Pancreas (tissue), 10 donors: ENCODE data around the gene LYPD5. TPM values are rescaled to one million over a fixed set of nuclear protein-coding genes. Genes with fewer than 3 reads are reported as not detected.

Experiments
- ATAC-seq, 4 donors: fragments of 200-7000 bp; cut with Tn5 transposase; one replicate each; pipeline versions ENCODE4 v1.8.0 to v1.9.1; 2020; ENCODE audit warnings: mild to moderate bottlenecking in 4 of 4, moderate library complexity in 4 of 4
- DNase-seq, 6 donors: peaks; one replicate each; pipeline ENCODE4 v3.0.0-alpha.2; 2020
- FAIRE-seq: peaks from 2 replicates; lab custom pipeline; 2012; peaks lifted over from hg19 to GRCh38; lab: Jason Lieb, UNC
- H3K27ac ChIP-seq, 4 donors: fragments of 200-600 bp; sonication (generic); 1 replicate in 3 of 4; 2 replicates in 1 of 4; pipeline versions ENCODE4 v1.5.0 to v1.8.0; 2020
- H3K27me3 ChIP-seq, 4 donors: fragments of 200-600 bp; one replicate each; pipeline ENCODE4 v1.8.0; 2021
- H3K36me3 ChIP-seq, 3 donors: fragments of 200-600 bp; sonication (generic) in 1 of 3; one replicate each; pipeline versions ENCODE4 v1.5.0 to v1.8.0; 2020 to 2021
- H3K4me1 ChIP-seq, 3 donors: fragments of 200-600 bp; one replicate each; pipeline ENCODE4 v1.8.0; 2021
- H3K4me3 ChIP-seq, 4 donors: fragments of 200-600 bp; sonication (generic) in 2 of 4; one replicate each; pipeline versions ENCODE4 v1.5.0 to v1.8.0; 2020 to 2021
- H3K9me3 ChIP-seq, 4 donors: fragments of 200-600 bp; one replicate each; pipeline ENCODE4 v1.8.0; 2021
- WGBS, 2 donors: extraction: QIAGEN DNeasy Blood & Tissue Kit; methylation state at CpG; one replicate each; pipeline ENCODE4 v1.1.7; 2013; 5-methylcytosine and 5-hydroxymethylcytosine counted together
- intact Hi-C, 3 donors: fragments of 100-400 bp; cut with DNase I; formaldehyde crosslinking; loops; one replicate each; pipeline versions ENCODE4 v1.11.1 to v1.14.2; 2022
- polyA plus RNA-seq, 2 donors: library from polyadenylated mRNA; stranded (reverse); fragments of 200-250 nt; gene quantifications; one replicate each; pipeline ENCODE4 v1.2.3, GENCODE V29; 2013
- total RNA-seq, 6 donors: library from RNA; stranded (reverse); fragmentation: NEBNext Ultra II Directional in 4 of 6; extraction: Animal tissue kit (Norgen Biotek cat#: 25700) in 4 of 6; gene quantifications; one replicate each; pipeline versions ENCODE4 v1.2.1 to v1.2.4, GENCODE V29; 2021 to 2023
- TF ChIP-seq, protein P1 (sequence below), 4 donors: fragments of 200-600 bp; sonication (generic) in 3 of 4; IDR thresholded peaks; one replicate each; pipeline versions ENCODE4 v1.5.0 to v1.8.0; 2021; ENCODE audit warnings: antibody characterized with exemption in 4 of 4
- donor health status: healthy with polysubstance abuse.
- donor health status: DM: no; HTN: no; CAD: no; lungs with moderate emphysema.
- donor health status: DM: no; HTN: no; CAD: no.
- donor health status: control.
- donor health status: control.
- donor health status: Bipolar disorder and iron deficiency.
- donor health status: DM: yes; HTN: yes; CAD: no.
- donor health status: DM: no; HTN: no; CAD: no.
- donor health status: DM: no; HTN: no; CAD: no.
- donor health status: DM: yes; HTN: yes; CAD: no.

The LYPD5 gene
- total and polyA plus RNA-seq, 8 donors, result 0.09 to 1.2 (median 0.34) TPM

DNA sequence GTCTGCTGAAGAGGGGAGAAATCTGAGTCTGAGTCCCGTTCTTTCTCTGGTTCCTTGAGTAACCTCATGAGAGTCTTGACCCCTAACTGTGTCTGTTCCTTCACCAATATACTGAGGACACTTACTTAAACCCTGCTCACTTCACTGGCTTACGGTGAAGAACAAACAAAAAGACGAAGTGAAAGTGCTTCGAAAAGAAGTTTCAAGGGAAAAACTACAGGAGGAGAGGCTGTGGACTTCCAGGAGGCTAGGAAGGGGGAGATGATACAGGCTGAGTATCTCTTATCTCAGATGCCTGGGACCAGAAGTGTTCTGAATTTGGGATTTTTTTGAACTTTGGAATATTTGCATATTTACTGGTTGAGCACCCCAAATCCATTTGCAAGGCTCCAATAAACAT lies 53.6 kb downstream of the LYPD5 start:
- Histone ChIP-seq H3K9me3 (no peaks in the 10 kb centered on the region), H3K4me1 (peaks cover 0 to 15% (median 3%) of the 10 kb centered on the region in 3 donors), H3K36me3 (peaks cover 0 to 29% (median 20%) of the 10 kb centered on the region in 3 donors), H3K4me3 (no peak overlapping the region), H3K27ac (no peak overlapping the region), H3K27me3 (no peaks in the 10 kb centered on the region)
- FAIRE-seq, result no peak
- intact Hi-C loops, result loop anchor here in 1 of 3 donors (5.0 kb wide), 1 partner anchor 34 kb away; the partner anchor contains the start of gene KCNN4
- no peak for ATAC-seq
- TF ChIP-seq, protein P1, sequence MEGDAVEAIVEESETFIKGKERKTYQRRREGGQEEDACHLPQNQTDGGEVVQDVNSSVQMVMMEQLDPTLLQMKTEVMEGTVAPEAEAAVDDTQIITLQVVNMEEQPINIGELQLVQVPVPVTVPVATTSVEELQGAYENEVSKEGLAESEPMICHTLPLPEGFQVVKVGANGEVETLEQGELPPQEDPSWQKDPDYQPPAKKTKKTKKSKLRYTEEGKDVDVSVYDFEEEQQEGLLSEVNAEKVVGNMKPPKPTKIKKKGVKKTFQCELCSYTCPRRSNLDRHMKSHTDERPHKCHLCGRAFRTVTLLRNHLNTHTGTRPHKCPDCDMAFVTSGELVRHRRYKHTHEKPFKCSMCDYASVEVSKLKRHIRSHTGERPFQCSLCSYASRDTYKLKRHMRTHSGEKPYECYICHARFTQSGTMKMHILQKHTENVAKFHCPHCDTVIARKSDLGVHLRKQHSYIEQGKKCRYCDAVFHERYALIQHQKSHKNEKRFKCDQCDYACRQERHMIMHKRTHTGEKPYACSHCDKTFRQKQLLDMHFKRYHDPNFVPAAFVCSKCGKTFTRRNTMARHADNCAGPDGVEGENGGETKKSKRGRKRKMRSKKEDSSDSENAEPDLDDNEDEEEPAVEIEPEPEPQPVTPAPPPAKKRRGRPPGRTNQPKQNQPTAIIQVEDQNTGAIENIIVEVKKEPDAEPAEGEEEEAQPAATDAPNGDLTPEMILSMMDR (IDR thresholded peaks at IDR 0.05), result no peak
- 85 to 86% methylated on average over 4 of the region's 4 CpGs for WGBS, 2 donors
- no peak for DNase-seq

DNA sequence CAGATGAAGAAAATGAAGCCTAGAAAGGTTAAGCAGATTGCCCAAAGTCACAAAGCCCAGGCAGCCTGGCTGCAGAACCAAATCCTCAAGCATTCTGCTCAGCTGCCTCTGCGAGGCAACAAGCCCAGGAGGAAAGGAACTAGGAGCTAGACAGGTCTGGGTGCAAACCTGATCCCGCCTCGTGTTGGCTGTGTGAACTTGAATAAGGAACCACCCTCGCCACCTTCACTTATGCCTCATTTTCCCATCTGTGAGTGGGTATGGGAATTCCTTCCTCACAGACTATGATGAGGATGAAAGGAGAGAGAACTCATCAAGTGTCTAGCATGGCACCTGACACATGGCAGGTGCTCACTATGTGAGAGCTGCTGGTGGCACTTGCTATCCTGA lies 54.0 kb downstream of the LYPD5 start:
- FAIRE-seq (no peak), DNase-seq (no peak), ATAC-seq (no peak)
- 86 to 93% methylated on average over 4 of the region's 4 CpGs for WGBS, 2 donors
- intact Hi-C loops, result loop anchor here in 1 of 3 donors (5.0 kb wide), 1 partner anchor 34 kb away; the partner anchor contains the start of gene KCNN4
- no peak overlapping the region for H3K27ac ChIP-seq
- H3K36me3 ChIP-seq, result peaks cover 0 to 29% (median 20%) of the 10 kb centered on the region in 3 donors
- TF ChIP-seq, protein P1 (IDR thresholded peaks at IDR 0.05), result no peak
- H3K4me1 ChIP-seq, result peaks cover 0 to 10% (median 0%) of the 10 kb centered on the region in 3 donors
- H3K4me3 ChIP-seq, result no peak overlapping the region
- H3K9me3 ChIP-seq, result no peaks in the 10 kb centered on the region
- H3K27me3 ChIP-seq, result no peaks in the 10 kb centered on the region

DNA sequence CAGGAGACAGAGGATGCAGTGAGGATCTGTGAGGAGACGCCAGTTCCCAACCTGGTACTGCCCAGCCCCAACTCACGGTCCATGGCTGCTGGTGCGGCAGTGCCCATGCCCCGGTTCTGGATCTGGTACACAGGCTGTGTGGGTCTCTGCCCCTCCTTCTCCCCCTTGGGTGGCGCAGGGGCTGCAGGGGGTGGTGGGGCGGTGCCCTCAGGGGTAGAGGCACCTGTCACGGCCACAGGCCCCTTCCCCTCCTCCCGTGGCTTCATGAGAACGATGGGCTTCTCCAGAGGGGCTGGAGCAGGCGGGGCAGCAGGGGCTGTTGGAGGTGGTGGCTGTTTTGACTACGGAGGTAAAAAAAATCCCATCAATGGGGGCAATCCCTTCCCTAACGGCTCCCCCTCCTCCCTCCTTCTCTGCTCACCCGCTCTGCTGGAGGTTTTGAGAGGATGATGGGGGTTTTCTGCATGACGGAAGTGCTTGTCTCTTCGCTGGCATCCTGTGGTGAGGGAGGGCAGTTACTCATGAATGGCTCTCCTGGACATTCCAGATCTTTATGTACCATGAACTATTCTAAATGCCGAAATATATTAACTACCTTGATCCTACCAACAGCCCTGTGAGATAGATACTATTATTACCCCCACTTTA lies 54.6 kb downstream of the LYPD5 start:
- TF ChIP-seq, protein P1 (IDR thresholded peaks at IDR 0.05), result no peak
- H3K27ac ChIP-seq, result no peak overlapping the region
- DNase-seq (no peak), FAIRE-seq (no peak), ATAC-seq (no peak)
- no peaks in the 10 kb centered on the region for H3K27me3 ChIP-seq
- H3K4me3 ChIP-seq, result no peak overlapping the region
- H3K36me3 ChIP-seq, result peaks cover 0 to 29% (median 20%) of the 10 kb centered on the region in 3 donors
- WGBS, 2 donors, result 84 to 88% methylated on average over 13 to 16 of the region's 16 CpGs
- no peaks in the 10 kb centered on the region for H3K9me3 ChIP-seq
- intact Hi-C loops, result loop anchor here in 1 of 3 donors (5.0 kb wide), 1 partner anchor 35 kb away; the partner anchor contains the start of gene KCNN4
- H3K4me1 ChIP-seq, result peaks cover 0 to 5% (median 0%) of the 10 kb centered on the region in 3 donors

Other genes with a start within 250 kb of the LYPD5 start
- 10 to 100 TPM in 5 of 6 donors, 1 to 10 TPM in 1; 9.3 to 13.5 (median 12.0) TPM for gene XRCC1, start 226.9 kb downstream of the LYPD5 start, total RNA-seq
- gene XRCC1, start 226.9 kb downstream of the LYPD5 start, polyA plus RNA-seq, result 10 to 100 TPM; 15.0 to 19.3 TPM
- 1 to 10 TPM in 2 of 6 donors, under 1 TPM in 4; 0.51 to 1.5 (median 0.60) TPM for gene PINLYP, start 226.6 kb downstream of the LYPD5 start, total RNA-seq
- 1 to 10 TPM; 5.2 to 7.2 TPM for gene PINLYP, start 226.6 kb downstream of the LYPD5 start, polyA plus RNA-seq
- gene IRGQ, start 206.3 kb downstream of the LYPD5 start, total RNA-seq, result 10 to 100 TPM in 3 of 6 donors, 1 to 10 TPM in 3; 8.2 to 14.7 (median 11.0) TPM
- 1 to 10 TPM; 4.3 to 6.1 TPM for gene IRGQ, start 206.3 kb downstream of the LYPD5 start, polyA plus RNA-seq
- gene ZNF576, start 205.9 kb downstream of the LYPD5 start, total RNA-seq, result 1 to 10 TPM; 5.2 to 8.6 (median 6.2) TPM
- 1 to 10 TPM; 7.5 to 8.4 TPM for gene ZNF576, start 205.9 kb downstream of the LYPD5 start, polyA plus RNA-seq
- under 1 TPM in 4 of 6 donors, not detected in 2; 0.06 to 0.28 (median 0.22) TPM for gene SRRM5, start 190.4 kb downstream of the LYPD5 start, total RNA-seq
- gene SRRM5, start 190.4 kb downstream of the LYPD5 start, polyA plus RNA-seq, result 1 to 10 TPM in 1 of 2 donors, under 1 TPM in 1; 0.87 to 1.3 TPM
- 10 to 100 TPM; 12.0 to 23.7 (median 17.4) TPM for gene ZNF428, start 182.8 kb downstream of the LYPD5 start, total RNA-seq
- gene ZNF428, start 182.8 kb downstream of the LYPD5 start, polyA plus RNA-seq, result 10 to 100 TPM; 35.9 to 55.0 TPM
- 10 to 100 TPM in 2 of 6 donors, 1 to 10 TPM in 4; 5.9 to 11.3 (median 7.5) TPM for gene CADM4, start 162.6 kb downstream of the LYPD5 start, total RNA-seq
- gene CADM4, start 162.6 kb downstream of the LYPD5 start, polyA plus RNA-seq, result 10 to 100 TPM in 1 of 2 donors, 1 to 10 TPM in 1; 9.8 to 10.5 TPM
- 10 to 100 TPM in 2 of 6 donors, 1 to 10 TPM in 4; 1.6 to 24.5 (median 3.1) TPM for gene PLAUR, start 132.3 kb downstream of the LYPD5 start, total RNA-seq
- gene PLAUR, start 132.3 kb downstream of the LYPD5 start, polyA plus RNA-seq, result 1 to 10 TPM; 4.4 to 5.1 TPM
- not detected for gene IRGC, start 86.4 kb downstream of the LYPD5 start, total RNA-seq
- gene IRGC, start 86.4 kb downstream of the LYPD5 start, polyA plus RNA-seq, result not detected
- 10 to 100 TPM in 3 of 6 donors, 1 to 10 TPM in 3; 6.6 to 20.1 (median 10.5) TPM for gene SMG9, start 47.5 kb downstream of the LYPD5 start, total RNA-seq
- gene SMG9, start 47.5 kb downstream of the LYPD5 start, polyA plus RNA-seq, result 10 to 100 TPM; 22.3 to 23.0 TPM
- gene KCNN4, start 21.5 kb downstream of the LYPD5 start, total RNA-seq, result 1 to 10 TPM in 3 of 6 donors, under 1 TPM in 3; 0.43 to 2.6 (median 0.82) TPM
- gene KCNN4, start 21.5 kb downstream of the LYPD5 start, polyA plus RNA-seq, result 1 to 10 TPM; 1.3 to 1.5 TPM
- 1 to 10 TPM; 3.0 to 7.7 (median 3.9) TPM for gene ZNF283, start 24.9 kb upstream of the LYPD5 start, total RNA-seq
- gene ZNF283, start 24.9 kb upstream of the LYPD5 start, polyA plus RNA-seq, result 1 to 10 TPM; 1.9 to 2.0 TPM
- 1 to 10 TPM in 2 of 6 donors, under 1 TPM in 4; 0.51 to 2.5 (median 0.73) TPM for gene ZNF404, start 81.5 kb upstream of the LYPD5 start, total RNA-seq
- gene ZNF404, start 81.5 kb upstream of the LYPD5 start, polyA plus RNA-seq, result 1 to 10 TPM; 4.3 to 5.0 TPM
- gene ZNF45, start 132.8 kb upstream of the LYPD5 start, total RNA-seq, result 1 to 10 TPM; 2.7 to 8.7 (median 4.4) TPM
- 1 to 10 TPM; 2.3 to 5.1 TPM for gene ZNF45, start 132.8 kb upstream of the LYPD5 start, polyA plus RNA-seq
- gene ZNF221, start 148.8 kb upstream of the LYPD5 start, total RNA-seq, result 1 to 10 TPM in 5 of 6 donors, under 1 TPM in 1; 0.98 to 3.9 (median 1.5) TPM
- 1 to 10 TPM in 1 of 2 donors, under 1 TPM in 1; 0.65 to 1.3 TPM for gene ZNF221, start 148.8 kb upstream of the LYPD5 start, polyA plus RNA-seq
- gene ZNF155, start 181.7 kb upstream of the LYPD5 start, total RNA-seq, result 1 to 10 TPM; 1.2 to 5.2 (median 2.9) TPM
- gene ZNF155, start 181.7 kb upstream of the LYPD5 start, polyA plus RNA-seq, result 1 to 10 TPM; 2.9 to 7.3 TPM
- gene ZNF230, start 200.5 kb upstream of the LYPD5 start, total RNA-seq, result 1 to 10 TPM in 5 of 6 donors, under 1 TPM in 1; 0.79 to 2.9 (median 2.0) TPM
- 1 to 10 TPM in 1 of 2 donors, under 1 TPM in 1; 0.84 to 1.9 TPM for gene ZNF230, start 200.5 kb upstream of the LYPD5 start, polyA plus RNA-seq
- gene ZNF222, start 222.9 kb upstream of the LYPD5 start, total RNA-seq, result 1 to 10 TPM; 1.2 to 1.7 (median 1.5) TPM
- 1 to 10 TPM; 1.3 to 3.6 TPM for gene ZNF222, start 222.9 kb upstream of the LYPD5 start, polyA plus RNA-seq
- gene ZNF223, start 249.6 kb upstream of the LYPD5 start, total RNA-seq, result 1 to 10 TPM in 5 of 6 donors, under 1 TPM in 1; 0.95 to 4.7 (median 1.7) TPM
- gene ZNF223, start 249.6 kb upstream of the LYPD5 start, polyA plus RNA-seq, result 1 to 10 TPM; 2.5 to 4.4 TPM